Neural cell (in vitro differentiated cells): ENCODE results near the gene ADARB2. TPM values are rescaled to one million over a fixed set of nuclear protein-coding genes. Genes with fewer than 3 reads are reported as not detected.

Source experiments
- H2AFZ ChIP-seq: fragments of 200-600, 300-800 bp; sonication (generic), shearing (Covaris generic); 2 replicates; pipeline ENCODE4 v1.6.0; 2014; ENCODE audit warnings: low read depth, mild to moderate bottlenecking, antibody characterized with exemption, low read length, moderate library complexity
- H3F3A ChIP-seq: fragments of 200-600 bp; shearing (Covaris generic); 2 replicates; pipeline ENCODE4 v1.6.1; 2016; ENCODE audit warnings: mild to moderate bottlenecking, moderate library complexity, mixed read lengths, antibody characterized with exemption, low read length; ENCODE audit not compliant: insufficient read depth, poor library complexity, severe bottlenecking
- H3K27ac ChIP-seq: fragments of 200-600, 300-800 bp; sonication (generic), shearing (Covaris generic); 2 replicates; pipeline ENCODE4 v1.5.1; 2014; ENCODE audit warnings: mild to moderate bottlenecking, low read length, moderate library complexity
- H3K27me3 ChIP-seq: fragments of 300-800, 200-600 bp; sonication (generic), shearing (Covaris generic); 2 replicates; pipeline ENCODE4 v1.6.0; 2014; ENCODE audit warnings: mild to moderate bottlenecking, low read depth, low read length, moderate library complexity; ENCODE audit not compliant: insufficient read depth
- H3K36me3 ChIP-seq: fragments of 300-800, 200-600 bp; sonication (generic), shearing (Covaris generic); 2 replicates; pipeline ENCODE4 v1.5.1; 2014; ENCODE audit warnings: mild to moderate bottlenecking, antibody characterized with exemption, low read length, moderate library complexity; ENCODE audit not compliant: insufficient read depth
- H3K4me2 ChIP-seq: fragments of 300-800, 200-600 bp; sonication (generic), shearing (Covaris generic); 2 replicates; pipeline ENCODE4 v1.6.0; 2014; ENCODE audit warnings: mild to moderate bottlenecking, low read length
- H3K4me3 ChIP-seq: fragments of 300-800, 200-600 bp; sonication (generic), shearing (Covaris generic); 2 replicates; pipeline ENCODE4 v1.5.1; 2014; ENCODE audit warnings: mild to moderate bottlenecking, low read length, moderate library complexity
- H3K79me2 ChIP-seq: fragments of 200-600 bp; shearing (Covaris generic); replicated peaks from 2 replicates; pipeline ENCODE4 v1.6.0; 2014; ENCODE audit warnings: mild to moderate bottlenecking, low read length, moderate library complexity; ENCODE audit not compliant: insufficient read depth
- H3K9ac ChIP-seq: fragments of 300-800, 200-600 bp; sonication (generic), shearing (Covaris generic); 2 replicates; pipeline ENCODE4 v1.6.1; 2016; ENCODE audit warnings: mild to moderate bottlenecking, low read length, mixed read lengths
- H3K9me2 ChIP-seq: fragments of 200-600 bp; shearing (Covaris generic); 2 replicates; pipeline ENCODE4 v1.6.1; 2016; ENCODE audit warnings: mild to moderate bottlenecking, low read length, mixed read lengths; ENCODE audit not compliant: insufficient read depth
- H3K9me3 ChIP-seq: fragments of 200-600, 300-800 bp; sonication (generic), shearing (Covaris generic); 2 replicates; pipeline ENCODE4 v1.6.1; 2016; ENCODE audit warnings: mild to moderate bottlenecking, mixed run types, low read length, moderate library complexity, mixed read lengths
- H4K20me1 ChIP-seq: fragments of 200-600 bp; shearing (Covaris generic); 2 replicates; pipeline ENCODE4 v1.6.1; 2016; ENCODE audit warnings: mild to moderate bottlenecking, mixed run types; ENCODE audit not compliant: insufficient read depth
- EP300 ChIP-seq: fragments of 450-650 bp; conservative IDR thresholded peaks from 2 replicates; pipeline ENCODE4 v1.6.1; 2014; ENCODE audit warnings: antibody characterized with exemption, mild to moderate bottlenecking, moderate library complexity; ENCODE audit not compliant: poor library complexity, severe bottlenecking
- EZH2 ChIP-seq: fragments of 200-600, 300-800 bp; shearing (Covaris generic), sonication (generic); IDR thresholded peaks from 2 replicates; pipeline ENCODE4 v1.6.1; 2014; ENCODE audit warnings: antibody characterized with exemption, low read length, borderline replicate concordance, mild to moderate bottlenecking; ENCODE audit not compliant: insufficient read depth, poor library complexity, severe bottlenecking
- MXI1 ChIP-seq: fragments of 450-650 bp; conservative IDR thresholded peaks from 2 replicates; pipeline ENCODE4 v1.6.1; 2014; ENCODE audit warnings: antibody characterized with exemption, mild to moderate bottlenecking; ENCODE audit not compliant: poor library complexity, severe bottlenecking
- POLR2AphosphoS5 ChIP-seq: IDR thresholded peaks from 2 replicates; pipeline ENCODE4 v1.6.1; 2012
- RAD21 ChIP-seq: fragments of 450-650 bp; conservative IDR thresholded peaks from 2 replicates; pipeline ENCODE4 v1.6.1; 2014; ENCODE audit warnings: antibody characterized with exemption, mild to moderate bottlenecking, moderate library complexity
- SMC3 ChIP-seq: fragments of 450-650 bp; conservative IDR thresholded peaks from 2 replicates; pipeline ENCODE4 v1.6.1; 2014; ENCODE audit warnings: antibody characterized with exemption, mild to moderate bottlenecking, moderate library complexity; ENCODE audit not compliant: poor library complexity
- TAF1 ChIP-seq: IDR thresholded peaks from 2 replicates; pipeline ENCODE4 v1.6.1; 2012; ENCODE audit warnings: low read depth
- polyA plus RNA-seq: library from polyadenylated mRNA; depleted of rRNA; stranded (reverse); fragments of >200 nt; gene quantifications from 2 replicates; pipeline ENCODE4 v1.2.3, GENCODE V29; 2014
- TF ChIP-seq, protein P1 (sequence below): fragments of 450-650 bp; IDR thresholded peaks from 2 replicates; pipeline ENCODE4 v1.5.1; 2014; ENCODE audit warnings: antibody characterized with exemption, mild to moderate bottlenecking, moderate library complexity; ENCODE audit not compliant: poor library complexity, severe bottlenecking
- TF ChIP-seq, protein P2 (sequence below): IDR thresholded peaks from 2 replicates; pipeline ENCODE4 v1.6.1; 2012; ENCODE audit warnings: borderline replicate concordance

The ADARB2 gene
- polyA plus RNA-seq, 1 donor from 2014 or later, result 3.6 TPM

DNA sequence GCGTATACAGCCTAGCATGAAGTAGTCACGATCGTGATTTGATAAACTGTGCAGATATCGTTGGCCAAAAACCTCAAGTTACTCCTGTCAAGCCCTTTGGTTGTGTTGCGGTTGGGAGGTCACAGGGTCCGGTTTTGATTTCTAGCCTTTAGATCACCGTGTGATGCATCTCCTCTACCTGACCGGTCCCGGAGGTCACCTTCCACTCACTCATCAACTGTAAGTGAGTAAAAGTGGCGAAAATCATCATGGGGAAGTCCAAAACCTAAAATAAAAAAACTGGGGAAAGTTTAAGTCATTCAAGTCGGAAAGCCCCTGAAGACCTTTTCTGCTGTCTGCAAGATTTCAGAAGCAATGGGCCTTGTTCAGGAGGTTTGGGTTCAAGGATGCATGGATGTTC lies 62.8 kb downstream of the ADARB2 start:
- Histone ChIP-seq H3K27me3 (no peaks in the 10 kb centered on the region), H3F3A (no peaks in the 10 kb centered on the region), H3K36me3 (no peaks in the 10 kb centered on the region), H3K79me2 (no peaks in the 10 kb centered on the region), H4K20me1 (no peaks in the 10 kb centered on the region), H3K9ac (no peak overlapping the region), H3K4me3 (no peak overlapping the region), H3K9me2 (no peaks in the 10 kb centered on the region), H3K4me2 (no peak overlapping the region), H2AFZ (no peak overlapping the region), H3K9me3 (no peaks in the 10 kb centered on the region), H3K27ac (no peak overlapping the region)
- TF ChIP-seq EP300, result no peak
- TF ChIP-seq, protein P1, sequence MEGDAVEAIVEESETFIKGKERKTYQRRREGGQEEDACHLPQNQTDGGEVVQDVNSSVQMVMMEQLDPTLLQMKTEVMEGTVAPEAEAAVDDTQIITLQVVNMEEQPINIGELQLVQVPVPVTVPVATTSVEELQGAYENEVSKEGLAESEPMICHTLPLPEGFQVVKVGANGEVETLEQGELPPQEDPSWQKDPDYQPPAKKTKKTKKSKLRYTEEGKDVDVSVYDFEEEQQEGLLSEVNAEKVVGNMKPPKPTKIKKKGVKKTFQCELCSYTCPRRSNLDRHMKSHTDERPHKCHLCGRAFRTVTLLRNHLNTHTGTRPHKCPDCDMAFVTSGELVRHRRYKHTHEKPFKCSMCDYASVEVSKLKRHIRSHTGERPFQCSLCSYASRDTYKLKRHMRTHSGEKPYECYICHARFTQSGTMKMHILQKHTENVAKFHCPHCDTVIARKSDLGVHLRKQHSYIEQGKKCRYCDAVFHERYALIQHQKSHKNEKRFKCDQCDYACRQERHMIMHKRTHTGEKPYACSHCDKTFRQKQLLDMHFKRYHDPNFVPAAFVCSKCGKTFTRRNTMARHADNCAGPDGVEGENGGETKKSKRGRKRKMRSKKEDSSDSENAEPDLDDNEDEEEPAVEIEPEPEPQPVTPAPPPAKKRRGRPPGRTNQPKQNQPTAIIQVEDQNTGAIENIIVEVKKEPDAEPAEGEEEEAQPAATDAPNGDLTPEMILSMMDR, result no peak
- TF ChIP-seq, protein P2, sequence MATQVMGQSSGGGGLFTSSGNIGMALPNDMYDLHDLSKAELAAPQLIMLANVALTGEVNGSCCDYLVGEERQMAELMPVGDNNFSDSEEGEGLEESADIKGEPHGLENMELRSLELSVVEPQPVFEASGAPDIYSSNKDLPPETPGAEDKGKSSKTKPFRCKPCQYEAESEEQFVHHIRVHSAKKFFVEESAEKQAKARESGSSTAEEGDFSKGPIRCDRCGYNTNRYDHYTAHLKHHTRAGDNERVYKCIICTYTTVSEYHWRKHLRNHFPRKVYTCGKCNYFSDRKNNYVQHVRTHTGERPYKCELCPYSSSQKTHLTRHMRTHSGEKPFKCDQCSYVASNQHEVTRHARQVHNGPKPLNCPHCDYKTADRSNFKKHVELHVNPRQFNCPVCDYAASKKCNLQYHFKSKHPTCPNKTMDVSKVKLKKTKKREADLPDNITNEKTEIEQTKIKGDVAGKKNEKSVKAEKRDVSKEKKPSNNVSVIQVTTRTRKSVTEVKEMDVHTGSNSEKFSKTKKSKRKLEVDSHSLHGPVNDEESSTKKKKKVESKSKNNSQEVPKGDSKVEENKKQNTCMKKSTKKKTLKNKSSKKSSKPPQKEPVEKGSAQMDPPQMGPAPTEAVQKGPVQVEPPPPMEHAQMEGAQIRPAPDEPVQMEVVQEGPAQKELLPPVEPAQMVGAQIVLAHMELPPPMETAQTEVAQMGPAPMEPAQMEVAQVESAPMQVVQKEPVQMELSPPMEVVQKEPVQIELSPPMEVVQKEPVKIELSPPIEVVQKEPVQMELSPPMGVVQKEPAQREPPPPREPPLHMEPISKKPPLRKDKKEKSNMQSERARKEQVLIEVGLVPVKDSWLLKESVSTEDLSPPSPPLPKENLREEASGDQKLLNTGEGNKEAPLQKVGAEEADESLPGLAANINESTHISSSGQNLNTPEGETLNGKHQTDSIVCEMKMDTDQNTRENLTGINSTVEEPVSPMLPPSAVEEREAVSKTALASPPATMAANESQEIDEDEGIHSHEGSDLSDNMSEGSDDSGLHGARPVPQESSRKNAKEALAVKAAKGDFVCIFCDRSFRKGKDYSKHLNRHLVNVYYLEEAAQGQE, result no peak
- TF ChIP-seq SMC3, result no peak
- no peak for TF ChIP-seq MXI1
- TF ChIP-seq POLR2AphosphoS5, result no peak
- TF ChIP-seq RAD21, result no peak

DNA sequence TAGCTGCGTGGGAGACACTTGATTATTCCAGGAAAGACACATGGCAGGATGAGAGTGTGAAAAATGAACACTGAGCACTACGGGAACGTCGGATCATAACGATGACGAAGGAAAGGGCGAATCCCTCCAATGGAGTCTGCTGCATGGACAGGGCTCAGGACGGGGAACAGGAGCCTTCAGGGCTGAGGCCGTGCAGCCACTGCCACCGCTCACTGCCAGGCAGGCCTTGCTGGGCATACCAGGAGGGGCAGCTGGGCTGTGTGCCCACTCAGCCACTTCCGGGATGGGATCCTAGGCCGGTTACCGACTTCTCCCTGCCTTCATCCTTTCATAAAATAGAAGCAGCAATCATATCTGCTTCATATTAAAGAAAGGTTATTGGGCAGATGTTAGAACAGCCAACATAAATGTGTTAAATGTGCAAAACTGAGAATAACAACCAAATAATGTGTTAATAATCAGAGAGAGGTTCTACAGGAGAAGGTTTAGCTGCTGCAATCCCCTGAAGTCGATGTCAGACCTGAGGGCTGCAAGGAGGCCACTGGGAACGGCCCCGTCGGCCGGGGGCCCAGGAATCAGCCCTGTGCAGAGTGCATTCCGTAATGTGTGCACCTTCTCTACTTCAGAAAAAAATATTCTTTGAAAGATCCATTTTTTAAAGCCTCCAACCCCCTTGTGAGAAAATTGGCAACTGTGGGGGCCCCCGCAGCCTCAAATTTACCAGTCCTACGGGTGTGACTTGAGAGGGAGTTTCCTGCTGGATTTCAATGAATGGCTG lies 63.6 kb downstream of the ADARB2 start:
- Histone ChIP-seq H3K9me2 (no peaks in the 10 kb centered on the region), H4K20me1 (no peaks in the 10 kb centered on the region), H3K27me3 (no peaks in the 10 kb centered on the region), H3K36me3 (no peaks in the 10 kb centered on the region), H3K27ac (no peak overlapping the region), H3K4me2 (no peak overlapping the region), H3K9ac (no peak overlapping the region), H3F3A (no peaks in the 10 kb centered on the region), H3K79me2 (no peaks in the 10 kb centered on the region), H2AFZ (no peak overlapping the region), H3K4me3 (no peak overlapping the region), H3K9me3 (no peaks in the 10 kb centered on the region)
- no peak for TF ChIP-seq EP300
- no peak for TF ChIP-seq EZH2
- TF ChIP-seq, protein P1, result no peak
- TF ChIP-seq, protein P2, result no peak
- TF ChIP-seq MXI1, result no peak
- TF ChIP-seq RAD21, result no peak
- TF ChIP-seq TAF1, result no peak
- TF ChIP-seq SMC3, result no peak
- TF ChIP-seq POLR2AphosphoS5, result no peak
